Right lobe of liver (tissue), 4 donors: ENCODE data around the gene UNC93A.

Source experiments
- CTCF ChIP-seq, 4 donors: fragments of 200-600 bp in 3 of 4; fragments of 450-650 bp in 1 of 4; IDR thresholded peaks; one replicate each; pipeline versions ENCODE4 v1.5.1 to v1.8.0; 2016 to 2022; ENCODE audit warnings: antibody characterized with exemption in 4 of 4, mild to moderate bottlenecking in 2 of 4
- POLR2A ChIP-seq: fragments of 450-650 bp; IDR thresholded peaks from one replicate; pipeline ENCODE4 v1.6.1; 2017; ENCODE audit warnings: antibody characterized with exemption, mild to moderate bottlenecking
- donor health status: DM: no; HTN: no; CAD: no.
- donor health status: DM: no; HTN: no; CAD: no.
- donor health status: DM: no; HTN: yes; CAD: no.

- TF ChIP-seq CTCF (IDR thresholded peaks at IDR 0.05) (no peak), POLR2A (no peak)
These were observed 12.8 kb downstream of the UNC93A start for GRCh38 chr6:167303675-167304625.
